Effector CD8-positive, alpha-beta T cell (primary cell): Measurements from ENCODE around the gene LIMS1.
"Not testable (repeated sequence)": the region's sequence is repeated elsewhere in the genome, so short reads cannot be mapped to it uniquely, and the experiment has no call there.

ENCODE experiments used
- DNase-seq: peaks from one replicate; lab custom pipeline; 2025; lab: John Stamatoyannopoulos, UW

Gene LIMS1

DNA sequence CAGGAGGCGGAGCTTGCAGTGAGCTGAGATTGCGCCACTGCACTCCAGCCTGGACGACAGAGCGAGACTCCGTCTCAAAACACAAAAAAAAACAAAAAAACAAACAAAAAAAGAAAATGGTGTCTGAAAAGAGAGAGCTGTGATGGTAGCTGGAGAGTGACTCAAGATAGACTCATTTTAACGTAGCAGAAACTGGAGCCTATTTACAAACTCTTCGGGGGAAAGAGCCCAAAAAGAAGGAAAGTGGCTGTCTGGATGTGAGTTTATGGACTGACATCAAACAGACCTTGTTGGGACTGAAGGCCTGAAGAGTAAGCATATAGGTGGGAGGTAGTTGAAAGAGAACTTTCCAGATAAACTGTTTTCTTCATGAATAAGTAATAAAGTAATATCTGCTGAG, 51.8 kb downstream of the LIMS1 start:
- DNase-seq, result no peak

DNA sequence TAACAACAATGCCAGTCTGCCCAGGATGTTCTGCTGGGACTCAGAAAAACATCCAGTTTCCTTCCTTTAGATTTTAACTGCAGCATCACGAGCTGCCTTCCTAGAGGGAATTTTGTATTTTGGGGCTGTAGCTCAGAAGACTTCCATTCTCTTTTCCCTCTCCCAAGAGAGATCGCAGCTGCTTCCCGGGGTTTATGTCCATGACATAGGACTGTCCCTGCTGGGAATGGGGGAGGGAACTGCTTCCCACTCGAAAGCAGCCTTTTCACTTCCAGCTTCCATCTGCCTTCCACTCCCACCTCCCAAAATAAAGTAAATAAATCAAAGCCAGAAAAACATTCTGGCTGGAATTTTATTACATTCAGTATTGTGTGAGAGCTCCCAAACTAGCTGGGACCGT, 52.4 kb downstream of the LIMS1 start:
- DNase-seq, result no peak

DNA sequence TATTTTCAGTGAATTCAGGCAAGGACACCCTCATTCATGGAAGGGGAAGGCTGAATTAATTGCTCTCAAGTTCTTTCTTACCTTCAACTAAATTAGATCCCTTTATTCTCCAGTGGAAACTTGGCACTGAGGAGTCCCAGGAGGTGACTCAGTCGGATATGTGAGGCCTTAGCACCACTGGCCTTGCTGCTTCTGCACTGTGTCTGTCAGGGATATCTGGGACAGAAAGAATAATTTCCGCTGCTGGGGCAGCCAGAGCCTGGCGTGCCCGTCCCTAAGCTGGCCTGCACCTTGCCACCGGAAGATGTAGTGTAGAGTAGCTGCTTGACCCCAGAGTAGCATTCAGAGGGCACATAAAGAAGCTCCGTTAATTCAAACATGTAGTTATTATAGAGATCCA, 53.4 kb downstream of the LIMS1 start:
- DNase-seq, result no peak

DNA sequence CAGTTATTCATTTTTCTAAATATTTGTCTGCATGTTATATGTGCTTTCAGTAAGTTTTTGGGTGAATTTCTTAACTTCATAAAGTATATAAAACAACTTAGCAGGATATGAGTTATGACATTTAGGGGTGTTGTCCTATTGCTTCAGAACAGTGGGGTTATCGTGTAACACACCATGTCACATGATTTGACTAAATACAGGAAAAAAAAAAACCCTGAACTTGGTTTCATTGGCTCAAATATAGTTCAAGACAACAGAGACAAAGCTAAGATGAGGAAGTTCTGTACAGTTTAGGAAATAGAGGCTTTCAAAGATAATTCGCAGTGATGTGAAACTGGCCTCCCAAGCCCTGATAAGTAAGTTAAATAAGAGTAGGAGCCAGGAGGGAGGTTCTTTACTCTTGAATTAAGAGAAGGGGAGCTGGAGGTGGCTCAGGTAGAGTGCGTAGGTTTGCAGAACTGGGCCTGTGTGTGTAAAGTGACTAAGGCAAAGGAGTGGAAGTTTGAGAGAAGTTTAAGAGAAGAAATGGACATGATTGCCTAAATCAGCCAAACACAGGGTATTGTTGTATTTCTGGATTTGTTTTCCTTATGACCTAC, 53.9 kb downstream of the LIMS1 start:
- DNase-seq, result no peak

DNA sequence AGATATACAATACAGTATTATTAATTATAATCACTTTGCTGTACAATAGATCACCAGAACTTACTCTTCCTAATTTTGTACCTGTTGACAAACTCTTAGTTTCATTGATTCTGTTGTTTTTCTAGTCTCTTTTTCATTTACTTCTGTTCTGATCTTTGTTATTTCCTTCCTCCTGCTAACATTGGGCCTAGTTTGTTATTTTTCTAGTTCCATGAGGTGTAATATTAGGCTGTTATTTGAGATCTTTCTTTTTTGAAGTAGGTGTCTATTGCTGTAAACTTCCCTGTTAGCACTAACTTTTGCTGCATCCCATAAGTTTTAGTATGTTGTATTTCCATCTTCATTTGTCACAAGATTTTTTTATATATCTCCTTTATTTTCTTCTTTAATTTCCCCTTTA, 55.1 kb downstream of the LIMS1 start:
- DNase-seq, result no peak

DNA sequence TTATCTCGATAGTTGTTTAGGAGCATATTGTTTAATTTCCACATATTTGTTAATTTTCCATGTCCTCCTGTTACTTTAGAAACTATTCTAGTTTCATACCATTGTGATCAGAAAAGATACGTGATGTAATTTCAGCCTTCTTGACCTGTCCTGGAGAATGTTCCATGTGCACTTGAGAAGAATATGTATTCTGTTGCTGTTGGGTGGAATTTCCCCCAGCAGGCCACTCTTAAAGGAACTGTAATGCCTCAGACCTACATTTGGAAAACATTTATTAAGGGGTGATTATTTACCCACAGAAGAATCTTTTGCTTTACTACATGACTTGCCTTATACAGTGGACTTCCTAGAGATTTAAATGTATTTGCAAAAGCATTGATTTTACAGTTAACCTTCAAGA, 55.5 kb downstream of the LIMS1 start:
- no peak for DNase-seq

DNA sequence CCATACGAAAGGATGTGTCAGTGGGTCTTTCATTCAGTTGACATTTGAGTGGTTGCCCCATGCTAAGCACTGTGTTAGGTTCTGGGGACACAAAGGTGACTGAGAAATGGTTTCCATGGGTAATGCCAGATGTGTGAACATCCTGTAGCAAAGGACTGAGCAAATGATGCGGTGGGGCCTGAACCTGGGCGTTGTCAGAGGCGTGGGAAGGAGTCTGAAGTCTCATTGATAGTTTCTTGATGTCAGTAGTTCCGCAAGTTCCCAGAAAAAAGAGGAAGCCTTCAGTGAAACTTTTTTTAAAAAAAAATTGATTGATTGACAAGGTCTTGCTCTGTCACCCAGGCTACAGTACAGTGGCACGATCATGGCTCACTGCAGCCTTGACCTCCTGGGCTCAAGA, 56.9 kb downstream of the LIMS1 start:
- DNase-seq, result no peak

DNA sequence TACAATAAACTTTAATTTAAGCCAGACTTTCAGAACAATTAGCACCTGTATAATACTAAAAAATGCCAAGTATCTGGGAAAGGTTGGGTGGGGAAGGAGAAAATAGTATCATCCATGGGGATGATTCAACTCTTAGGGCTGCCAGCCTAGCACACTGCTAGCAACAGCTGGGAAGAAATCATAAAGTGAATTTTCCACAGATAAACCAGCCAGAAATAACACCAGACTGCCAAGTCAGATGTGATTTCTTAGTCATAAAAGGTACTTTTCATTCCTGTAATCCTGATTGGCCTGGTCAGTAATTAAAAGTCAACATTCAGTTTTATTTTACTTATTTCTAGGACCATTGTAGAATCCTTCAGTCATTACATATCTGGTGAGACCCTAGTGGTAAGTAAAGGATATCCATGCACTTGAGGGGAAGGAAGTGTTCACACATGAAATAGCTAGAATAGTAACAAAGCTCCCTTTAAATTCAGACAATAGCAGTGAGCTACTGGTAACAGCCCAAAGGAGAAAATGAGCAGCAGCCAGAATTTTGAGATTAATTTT, 59.4 kb downstream of the LIMS1 start:
- no peak for DNase-seq

DNA sequence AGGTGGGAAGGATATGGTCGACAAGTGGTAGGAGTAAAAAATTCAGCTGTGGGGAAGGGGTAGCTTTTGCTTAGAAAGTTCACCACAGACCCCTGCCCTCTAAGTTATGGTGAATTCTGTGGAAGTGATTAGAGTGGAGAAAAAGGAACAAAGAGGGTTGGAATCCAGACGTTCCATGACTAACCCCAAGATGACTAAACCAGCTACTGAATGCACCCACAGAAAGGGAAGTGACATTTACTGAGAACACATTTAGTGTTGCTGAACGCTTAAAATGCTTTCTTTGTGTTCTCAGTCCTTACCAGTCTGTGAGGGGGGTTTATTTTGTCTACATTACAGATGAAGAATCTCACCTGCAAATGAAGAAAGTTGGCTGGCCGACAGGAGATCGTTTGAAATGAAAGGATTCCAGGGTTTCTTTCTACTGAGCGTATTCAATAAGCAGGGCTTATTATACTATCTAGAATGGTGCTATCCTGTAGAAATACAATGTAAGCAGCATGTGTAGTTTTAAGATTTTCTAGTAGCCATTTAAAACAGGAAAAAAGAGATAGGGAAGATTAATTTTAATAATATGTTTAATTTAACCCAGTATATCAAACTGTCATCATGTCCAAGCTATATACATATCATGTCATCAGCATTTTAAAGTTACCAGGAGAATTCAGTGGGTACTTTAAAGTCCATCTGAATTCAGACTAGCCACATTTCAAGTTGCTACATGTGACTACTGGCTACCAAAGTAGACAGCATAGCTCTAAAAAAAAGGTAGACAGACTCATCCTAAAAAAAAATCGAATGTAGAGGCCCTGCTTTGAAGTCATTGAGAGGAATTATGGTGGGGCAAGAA, 60.1 kb downstream of the LIMS1 start:
- DNase-seq, result no peak

DNA sequence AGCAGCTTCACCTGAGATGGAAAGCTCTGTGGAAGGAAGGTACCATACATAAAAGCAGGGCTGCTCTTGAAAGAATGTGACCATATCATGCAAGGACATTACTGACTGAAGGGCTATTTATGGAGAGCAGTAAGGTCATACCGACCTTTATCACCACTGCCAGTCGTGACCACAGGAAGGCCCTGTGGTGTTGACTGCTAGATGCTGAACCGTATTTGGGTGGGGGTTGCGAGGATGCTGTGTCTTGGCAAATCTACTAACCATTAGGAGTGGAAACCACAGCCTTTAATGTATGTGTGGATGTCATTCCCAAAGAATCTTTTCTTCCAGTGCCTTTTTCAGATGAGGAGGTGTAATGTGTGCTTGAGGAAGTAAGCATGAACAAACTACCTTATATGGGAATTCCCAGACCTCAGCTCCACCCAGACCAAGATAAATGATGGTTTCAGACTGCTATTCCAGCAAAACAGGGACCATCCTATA, 60.8 kb downstream of the LIMS1 start:
- no peak for DNase-seq

DNA sequence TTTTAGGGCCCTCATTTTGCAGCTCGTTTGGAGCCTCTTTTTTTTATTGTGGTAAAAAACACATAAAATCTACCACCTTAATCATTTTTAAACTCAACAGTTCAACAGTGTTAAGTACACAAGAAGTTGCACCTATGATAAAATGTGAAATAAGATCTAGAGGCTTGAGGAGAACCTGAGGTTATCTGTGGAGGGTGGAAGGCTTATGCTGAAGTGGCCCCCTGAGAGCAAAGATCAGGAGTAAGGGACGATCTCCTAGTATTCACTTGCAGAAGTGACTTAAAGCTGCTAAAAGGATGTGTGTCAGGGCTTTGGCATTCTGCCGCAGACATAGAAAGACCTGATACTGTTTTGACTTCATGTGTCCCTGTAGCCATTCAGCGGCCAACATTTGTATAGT, 61.5 kb downstream of the LIMS1 start:
- DNase-seq, result not testable (repeated sequence)

DNA sequence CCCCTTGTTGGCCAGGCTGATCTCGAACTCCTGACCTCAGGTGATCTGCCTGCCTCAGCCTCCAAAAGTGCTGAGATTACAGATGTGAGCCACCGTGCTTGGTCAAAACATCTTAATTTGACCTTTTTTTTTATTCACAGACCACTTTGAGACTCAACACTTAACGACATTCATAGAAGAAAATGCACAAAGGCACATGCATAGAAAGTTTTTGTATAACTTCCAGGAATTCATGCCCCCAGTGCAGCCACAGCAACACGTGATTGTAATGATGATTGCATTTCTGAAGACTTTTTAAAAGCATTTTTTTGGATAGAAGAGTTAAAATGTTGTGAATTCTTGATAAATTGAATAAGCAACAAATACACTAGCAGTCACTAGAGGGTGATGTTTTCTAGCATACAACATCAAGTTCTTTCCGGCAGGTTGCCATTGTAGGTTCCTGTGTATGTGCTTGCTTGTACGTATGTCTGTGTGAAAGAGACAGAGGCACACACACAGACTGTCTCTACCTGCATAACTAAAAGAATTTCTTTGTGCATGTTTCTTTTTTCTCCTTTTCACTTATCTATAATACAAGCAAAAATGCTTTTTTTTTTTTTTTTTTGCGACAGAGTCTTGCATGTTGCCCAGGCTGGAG, 63.0 kb downstream of the LIMS1 start:
- not testable (repeated sequence) for DNase-seq

DNA sequence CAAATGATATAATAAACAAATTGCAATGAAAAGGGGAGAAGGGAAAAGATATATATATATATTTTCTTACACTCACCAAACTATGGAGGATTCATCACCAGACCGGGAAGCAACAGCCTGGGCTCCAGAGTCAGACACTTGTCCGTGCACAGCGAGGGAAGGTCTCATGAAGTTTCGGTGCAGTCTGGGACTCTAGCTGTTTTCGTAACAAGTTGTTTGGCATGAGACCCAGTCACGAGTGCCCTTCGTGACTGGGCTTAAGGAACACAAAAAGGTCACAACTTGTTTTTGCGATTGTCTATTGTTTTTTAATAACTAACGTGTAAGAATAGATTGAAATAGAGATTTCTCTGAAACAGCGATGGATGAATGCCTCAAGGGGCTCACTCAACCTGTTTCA, 66.9 kb downstream of the LIMS1 start:
- DNase-seq, result not testable (repeated sequence)

DNA sequence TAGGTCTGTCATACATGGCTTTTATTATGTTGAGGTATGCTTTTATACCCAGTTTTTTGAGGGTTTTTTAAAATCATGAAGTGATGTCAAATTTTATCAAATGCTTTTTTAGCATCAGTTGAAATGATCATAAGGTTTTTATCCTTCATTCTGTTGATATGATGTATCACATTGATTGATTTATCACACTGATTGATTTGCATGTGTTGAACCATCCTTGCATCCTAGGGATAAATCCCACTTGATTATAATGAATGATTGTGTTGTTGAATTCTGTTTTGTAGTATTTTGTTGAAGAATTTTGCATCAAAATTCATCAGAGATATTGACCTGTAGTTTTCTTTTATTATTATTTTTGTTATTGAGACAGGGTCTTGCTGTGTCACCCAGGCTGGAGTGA, 68.2 kb downstream of the LIMS1 start:
- DNase-seq, result no peak

DNA sequence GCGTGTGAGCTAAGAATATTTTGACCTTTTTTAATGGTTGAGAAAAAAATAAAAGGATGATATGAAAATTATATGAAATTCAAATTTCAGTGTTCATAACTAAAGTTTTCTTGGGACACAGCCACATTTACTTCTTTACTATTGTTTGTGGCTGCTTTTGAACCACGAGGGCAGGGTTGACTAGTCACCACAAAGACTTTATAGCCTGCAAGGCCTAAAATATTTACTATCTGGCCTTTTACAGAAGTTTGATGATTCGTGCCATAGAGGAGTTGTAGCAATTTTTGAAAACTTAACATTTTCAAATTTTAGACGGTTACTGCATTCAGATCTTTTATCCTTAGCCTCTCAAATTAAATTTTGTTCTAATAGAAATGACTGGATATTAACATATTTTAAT, 69.9 kb downstream of the LIMS1 start:
- no peak for DNase-seq

DNA sequence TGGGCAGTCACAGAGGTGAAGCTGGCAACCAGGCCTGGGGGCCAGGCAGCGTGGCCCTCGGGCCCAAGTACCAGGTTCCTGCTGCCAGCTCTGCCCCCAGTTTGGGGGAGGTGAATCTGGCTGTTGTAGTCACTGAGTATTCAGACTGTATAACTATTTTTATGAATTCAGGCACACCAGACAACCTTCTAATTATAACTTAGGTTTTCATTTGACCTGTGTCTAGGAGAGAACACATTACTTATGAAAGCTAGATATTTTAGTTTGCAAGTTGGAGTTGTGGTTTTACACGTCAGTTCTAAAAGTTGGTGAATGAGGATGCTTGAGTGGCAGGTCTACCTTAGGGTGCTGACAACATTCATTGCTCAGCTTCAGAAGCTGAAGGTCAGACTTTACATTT, 71.7 kb downstream of the LIMS1 start:
- no peak for DNase-seq

DNA sequence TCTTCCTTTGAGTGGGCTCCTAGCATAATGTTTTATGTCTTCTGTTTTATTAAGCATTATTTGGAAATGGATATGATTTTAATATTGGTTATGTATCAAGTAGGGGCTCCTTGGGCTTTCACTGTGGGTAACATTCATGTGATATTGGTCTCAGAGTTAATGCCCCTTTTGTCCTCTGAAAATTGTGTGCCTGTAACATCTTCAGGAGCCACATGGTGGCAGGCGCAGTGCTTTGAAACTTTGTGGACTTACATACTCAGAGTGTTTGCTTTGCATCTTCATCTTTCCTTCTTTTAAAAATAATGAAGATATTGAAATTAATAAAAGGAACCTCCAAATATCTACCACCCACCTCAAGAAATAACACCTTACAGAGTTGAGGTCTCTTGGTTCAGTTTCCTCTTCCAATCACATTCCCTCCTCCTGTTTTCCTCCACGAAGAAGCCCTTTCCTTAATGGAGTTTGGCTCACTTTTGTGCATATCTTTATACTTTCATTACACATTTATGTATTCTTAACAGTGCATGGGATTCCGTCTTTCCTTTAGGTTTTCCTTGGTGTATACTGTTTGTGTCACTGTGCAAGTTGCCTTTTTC, 73.5 kb downstream of the LIMS1 start:
- no peak for DNase-seq

DNA sequence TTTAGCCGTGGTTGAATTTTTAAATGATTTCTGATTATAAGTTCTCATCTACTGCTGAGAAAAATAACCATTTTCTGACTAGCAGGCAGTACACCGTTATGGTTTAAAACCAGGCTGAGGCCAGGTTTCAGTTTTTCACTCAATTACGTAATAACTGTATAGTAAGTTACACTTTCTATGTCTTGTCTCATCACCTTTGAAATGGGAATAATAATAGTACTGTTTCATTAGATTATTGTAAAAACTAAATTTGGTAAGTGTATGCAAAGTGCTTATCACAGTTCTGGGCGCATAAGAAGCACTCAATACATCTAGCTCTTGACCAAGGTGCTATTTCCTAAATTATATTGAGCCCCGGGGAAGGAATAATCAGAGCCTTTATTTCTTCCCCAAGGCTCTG, 76.8 kb downstream of the LIMS1 start:
- DNase-seq, result no peak

DNA sequence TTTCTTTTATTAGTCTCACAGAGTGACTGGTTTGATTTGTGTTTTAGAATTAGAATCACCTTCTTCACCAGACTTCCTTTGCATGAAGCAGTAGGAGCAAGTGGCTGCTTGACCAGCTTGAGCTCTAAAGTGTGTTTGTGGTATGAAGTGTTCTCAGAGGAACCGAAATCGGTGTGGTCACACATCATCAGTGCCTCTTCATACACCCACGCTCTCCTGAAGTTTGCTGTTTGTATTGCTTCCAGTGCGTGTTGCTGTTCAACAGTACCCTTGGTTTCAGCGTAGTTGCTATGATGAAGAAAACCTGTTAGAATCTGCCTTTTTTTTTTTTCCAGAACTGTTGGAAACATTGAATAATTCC, 77.9 kb downstream of the LIMS1 start:
- DNase-seq, result no peak

DNA sequence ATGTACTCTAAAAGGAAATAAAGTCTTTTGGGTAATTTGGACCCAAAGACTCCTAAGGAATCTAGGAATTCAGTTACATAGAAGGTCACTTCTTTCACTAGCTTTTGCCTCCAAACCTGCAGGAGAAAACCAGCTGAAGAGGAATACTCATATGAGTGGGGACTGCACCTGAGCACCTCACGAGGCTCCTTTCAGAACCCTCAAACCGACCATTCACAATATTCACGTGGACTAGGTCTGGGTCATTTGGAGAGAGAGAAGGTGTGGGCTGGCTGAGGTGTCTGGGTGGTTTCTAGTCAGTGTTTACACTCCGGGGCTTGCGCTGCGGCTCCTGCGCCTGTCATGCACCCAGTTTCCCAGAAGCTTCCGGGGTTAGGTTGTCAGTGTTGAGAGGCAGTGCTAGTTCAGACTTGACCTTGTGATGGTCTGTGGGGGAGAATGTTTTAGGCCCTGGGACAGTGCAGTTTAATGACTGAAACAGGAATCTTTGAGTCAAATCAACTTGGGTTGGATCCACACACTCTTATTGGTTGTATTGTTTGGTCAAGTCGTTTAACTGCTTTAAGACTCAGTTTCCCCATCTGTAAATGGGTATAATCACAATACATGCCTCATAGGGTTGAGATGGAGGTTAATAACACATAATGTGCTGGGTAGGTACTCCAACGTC, 78.4 kb downstream of the LIMS1 start:
- DNase-seq, result no peak

DNA sequence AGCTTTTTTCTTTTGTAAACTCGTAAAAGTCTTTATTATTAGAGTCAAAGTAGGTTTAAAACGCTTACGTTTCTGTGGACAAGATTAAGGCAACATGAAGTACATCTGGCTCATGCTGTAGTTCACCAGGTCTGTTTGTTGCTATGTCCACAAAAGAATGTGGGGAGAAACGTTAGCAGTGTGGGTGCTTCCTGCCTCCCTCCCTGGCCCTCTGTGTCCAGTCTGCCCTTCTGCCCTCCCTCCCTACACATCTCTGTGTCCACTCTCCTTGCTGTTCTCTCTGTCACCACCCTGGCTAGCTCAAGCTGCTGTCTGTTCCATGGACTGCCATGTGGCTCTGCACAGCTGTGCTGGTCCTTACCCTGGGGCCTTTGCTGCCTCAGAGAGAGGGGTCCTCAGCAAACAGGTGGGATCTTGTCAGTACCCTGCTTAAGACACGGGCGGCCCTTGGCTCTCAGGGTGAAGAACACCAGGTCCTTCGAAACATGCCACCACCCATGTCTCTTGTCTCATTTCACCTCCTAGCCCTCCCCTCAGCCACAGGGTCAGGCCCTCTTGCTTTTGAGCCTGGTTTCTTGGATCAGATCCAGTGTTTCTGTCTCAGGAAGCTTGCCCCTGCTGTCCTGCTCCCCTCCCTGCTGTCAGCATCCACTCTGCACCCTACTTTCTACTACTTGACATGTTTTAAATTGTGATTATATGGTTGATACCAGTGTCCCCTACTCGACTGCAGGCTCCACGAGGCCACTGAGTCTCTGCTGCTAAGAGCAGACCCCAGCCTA, 79.2 kb downstream of the LIMS1 start:
- no peak for DNase-seq
